Measurements from ENCODE around the gene SCN5A. TPM values are rescaled to one million over a fixed set of nuclear protein-coding genes. Genes with fewer than 3 reads are reported as not detected.

Gene SCN5A
- total RNA-seq, 1 experiment from 2014 or later, result 0.16 TPM

DNA sequence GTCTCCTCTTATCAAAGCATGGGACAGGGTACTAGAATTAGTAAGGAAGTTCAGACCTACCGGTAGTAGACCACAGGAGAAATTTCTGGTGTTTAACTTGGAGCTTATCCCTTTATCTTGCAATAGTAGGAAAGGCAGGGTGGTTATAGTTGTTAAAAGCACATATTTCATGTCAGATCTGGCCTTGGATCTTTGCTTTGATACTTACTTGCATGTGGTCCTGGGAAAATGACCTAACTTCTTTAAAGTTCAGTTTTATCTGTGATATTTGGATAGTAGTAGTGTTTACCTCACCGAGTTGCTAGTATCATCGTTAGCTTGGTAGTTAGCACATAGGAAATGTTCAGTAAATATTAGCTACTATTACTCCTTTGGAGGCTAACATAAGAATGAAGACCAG is 137.9 kb downstream of the SCN5A start:
- POLR2A ChIA-PET, result no interaction called here
- no peak for DNase-seq
- no TSS peak for BruUV-seq (replicated peaks)
- Mint-ChIP-seq H3K27me3 (ENCODE audit: insufficient read depth, unreplicated experiment) (no peaks in the 10 kb centered on the region), H3K4me1 (ENCODE audit: low read depth, unreplicated experiment) (no peaks in the 10 kb centered on the region), H3K27ac (ENCODE audit: unreplicated experiment) (no peak overlapping the region), H3K9me3 (ENCODE audit: unreplicated experiment) (no peaks in the 10 kb centered on the region), H3K36me3 (ENCODE audit: insufficient read depth, unreplicated experiment) (peaks cover 13% of the 10 kb centered on the region), H3K4me3 (ENCODE audit: unreplicated experiment) (no peak overlapping the region)
- no peaks in the 10 kb centered on the region for H3K4me1 ChIP-seq
- intact Hi-C loops (cut with micrococcal nuclease; ENCODE audit: unreplicated experiment), result no loop called here
- no peaks in the 10 kb centered on the region for H3K9me3 ChIP-seq
- H3K27me3 ChIP-seq (replicated peaks; ENCODE audit: control insufficient read depth, insufficient read depth, low read length), result no peaks in the 10 kb centered on the region
- no peaks in the 10 kb centered on the region for H3K36me3 ChIP-seq (ENCODE audit: control insufficient read depth, insufficient read depth, low read length)
- TF ChIP-seq, protein P1, sequence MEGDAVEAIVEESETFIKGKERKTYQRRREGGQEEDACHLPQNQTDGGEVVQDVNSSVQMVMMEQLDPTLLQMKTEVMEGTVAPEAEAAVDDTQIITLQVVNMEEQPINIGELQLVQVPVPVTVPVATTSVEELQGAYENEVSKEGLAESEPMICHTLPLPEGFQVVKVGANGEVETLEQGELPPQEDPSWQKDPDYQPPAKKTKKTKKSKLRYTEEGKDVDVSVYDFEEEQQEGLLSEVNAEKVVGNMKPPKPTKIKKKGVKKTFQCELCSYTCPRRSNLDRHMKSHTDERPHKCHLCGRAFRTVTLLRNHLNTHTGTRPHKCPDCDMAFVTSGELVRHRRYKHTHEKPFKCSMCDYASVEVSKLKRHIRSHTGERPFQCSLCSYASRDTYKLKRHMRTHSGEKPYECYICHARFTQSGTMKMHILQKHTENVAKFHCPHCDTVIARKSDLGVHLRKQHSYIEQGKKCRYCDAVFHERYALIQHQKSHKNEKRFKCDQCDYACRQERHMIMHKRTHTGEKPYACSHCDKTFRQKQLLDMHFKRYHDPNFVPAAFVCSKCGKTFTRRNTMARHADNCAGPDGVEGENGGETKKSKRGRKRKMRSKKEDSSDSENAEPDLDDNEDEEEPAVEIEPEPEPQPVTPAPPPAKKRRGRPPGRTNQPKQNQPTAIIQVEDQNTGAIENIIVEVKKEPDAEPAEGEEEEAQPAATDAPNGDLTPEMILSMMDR (IDR thresholded peaks at IDR 0.05; ENCODE audit: insufficient read depth in 1 of 2, low read depth in 1 of 2, low read length in 1 of 2, severe bottlenecking in 1 of 2, unreplicated experiment in 1 of 2), result no peak
- H3K4me3 ChIP-seq (ENCODE audit: low read depth, low read length), result no peak overlapping the region
- CTCF ChIA-PET, result no interaction called here

DNA sequence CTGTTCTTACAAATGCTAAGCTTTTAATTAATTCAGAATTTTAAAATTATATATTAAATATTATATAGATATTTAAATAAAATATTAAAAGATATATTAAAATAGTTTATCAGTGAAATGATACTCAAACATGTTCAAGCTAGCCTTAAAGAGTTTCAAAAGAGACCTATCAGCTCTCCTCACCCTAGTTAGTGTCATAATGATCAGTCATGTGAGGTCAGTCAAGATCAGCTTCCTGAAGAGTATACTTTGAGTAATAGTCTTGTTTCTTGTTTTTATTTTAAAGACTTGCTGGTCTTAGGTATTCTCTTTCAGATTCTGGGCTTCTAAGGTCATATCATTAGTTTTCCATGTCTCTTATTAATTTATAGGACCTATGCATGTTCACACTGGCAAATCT is 138.9 kb downstream of the SCN5A start:
- Histone ChIP-seq H3K4me1 (no peaks in the 10 kb centered on the region), H3K36me3 (ENCODE audit: control insufficient read depth, insufficient read depth, low read length) (no peaks in the 10 kb centered on the region), H3K4me3 (ENCODE audit: low read depth, low read length) (no peak overlapping the region), H3K27me3 (replicated peaks; ENCODE audit: control insufficient read depth, insufficient read depth, low read length) (no peaks in the 10 kb centered on the region), H3K9me3 (no peaks in the 10 kb centered on the region)
- DNase-seq, result no peak
- TF ChIP-seq, protein P1 (IDR thresholded peaks at IDR 0.05; ENCODE audit: insufficient read depth in 1 of 2, low read depth in 1 of 2, low read length in 1 of 2, severe bottlenecking in 1 of 2, unreplicated experiment in 1 of 2), result no peak
- no peak overlapping the region for H3K4me3 Mint-ChIP-seq (ENCODE audit: unreplicated experiment)
- H3K27ac Mint-ChIP-seq (ENCODE audit: unreplicated experiment), result no peak overlapping the region
- intact Hi-C loops (cut with micrococcal nuclease; ENCODE audit: unreplicated experiment), result no loop called here
- H3K27me3 Mint-ChIP-seq (ENCODE audit: insufficient read depth, unreplicated experiment), result no peaks in the 10 kb centered on the region
- BruUV-seq (replicated peaks), result no TSS peak
- H3K36me3 Mint-ChIP-seq (ENCODE audit: insufficient read depth, unreplicated experiment), result peaks cover 13% of the 10 kb centered on the region
- ChIA-PET CTCF (no interaction called here), POLR2A (no interaction called here)
- no peaks in the 10 kb centered on the region for H3K9me3 Mint-ChIP-seq (ENCODE audit: unreplicated experiment)
- no peaks in the 10 kb centered on the region for H3K4me1 Mint-ChIP-seq (ENCODE audit: low read depth, unreplicated experiment)

DNA sequence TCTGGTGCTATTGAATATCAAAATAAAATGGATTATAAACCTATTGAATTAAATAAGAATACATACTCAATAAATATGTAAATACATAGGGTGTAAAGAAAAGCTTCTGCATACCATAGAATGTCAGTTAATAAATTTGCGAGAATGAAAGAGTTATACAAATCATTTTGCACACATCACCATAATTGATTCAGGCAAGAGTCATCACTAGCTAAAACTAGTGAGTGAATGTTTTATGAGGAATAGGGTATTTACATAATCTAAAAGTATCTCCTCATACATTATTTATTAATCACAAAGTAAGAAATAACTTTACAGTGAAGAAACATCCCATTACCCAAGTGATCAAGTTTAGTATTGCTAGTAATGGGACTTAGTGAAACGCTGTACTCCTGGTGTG is 139.8 kb downstream of the SCN5A start:
- Histone ChIP-seq H3K4me1 (no peaks in the 10 kb centered on the region), H3K4me3 (ENCODE audit: low read depth, low read length) (no peak overlapping the region), H3K27me3 (replicated peaks; ENCODE audit: control insufficient read depth, insufficient read depth, low read length) (no peaks in the 10 kb centered on the region), H3K36me3 (ENCODE audit: control insufficient read depth, insufficient read depth, low read length) (no peaks in the 10 kb centered on the region), H3K9me3 (no peaks in the 10 kb centered on the region)
- ChIA-PET POLR2A (no interaction called here), CTCF (no interaction called here)
- peaks cover 13% of the 10 kb centered on the region for H3K36me3 Mint-ChIP-seq (ENCODE audit: insufficient read depth, unreplicated experiment)
- H3K4me3 Mint-ChIP-seq (ENCODE audit: unreplicated experiment), result no peak overlapping the region
- intact Hi-C loops (cut with micrococcal nuclease; ENCODE audit: unreplicated experiment), result no loop called here
- H3K4me1 Mint-ChIP-seq (ENCODE audit: low read depth, unreplicated experiment), result no peaks in the 10 kb centered on the region
- H3K9me3 Mint-ChIP-seq (ENCODE audit: unreplicated experiment), result no peaks in the 10 kb centered on the region
- TF ChIP-seq, protein P1 (IDR thresholded peaks at IDR 0.05; ENCODE audit: insufficient read depth in 1 of 2, low read depth in 1 of 2, low read length in 1 of 2, severe bottlenecking in 1 of 2, unreplicated experiment in 1 of 2), result no peak
- DNase-seq, result no peak
- no peak overlapping the region for H3K27ac Mint-ChIP-seq (ENCODE audit: unreplicated experiment)
- no peaks in the 10 kb centered on the region for H3K27me3 Mint-ChIP-seq (ENCODE audit: insufficient read depth, unreplicated experiment)
- BruUV-seq (replicated peaks), result no TSS peak
